Stimulated activated CD8-positive, alpha-beta memory T cell treated with anti-CD3 and anti-CD28 coated beads, Interleukin-4, amount 100 ng/mL, for 24 hours (primary cell): Measurements from ENCODE around the gene PDE6G.
"Not testable (repeated sequence)": the region's sequence is repeated elsewhere in the genome, so short reads cannot be mapped to it uniquely, and the experiment has no call there.

Experiments
- DNase-seq: peaks from one replicate; pipeline ENCODE4 v3.0.0-alpha.2; 2020; ENCODE audit warnings: low read depth

Gene PDE6G

GRCh38 chr17:81635431-81635830, 20.9 kb downstream of the PDE6G start:
- no peak for DNase-seq

GRCh38 chr17:81631482-81631881, 24.9 kb downstream of the PDE6G start:
- no peak for DNase-seq

- no peak for DNase-seq
Observed at GRCh38 chr17:81630274-81630673, 26.1 kb downstream of the PDE6G start.

- DNase-seq = no peak
Observed at GRCh38 chr17:81621494-81622130, 34.7 kb downstream of the PDE6G start.

GRCh38 chr17:81618307-81618706, 38.0 kb downstream of the PDE6G start:
- DNase-seq = not testable (repeated sequence)

- no peak for DNase-seq
Observed at GRCh38 chr17:81616877-81617276, 39.5 kb downstream of the PDE6G start.

GRCh38 chr17:81615401-81615930, 40.9 kb downstream of the PDE6G start:
- no peak for DNase-seq

GRCh38 chr17:81612172-81612970, 44.0 kb downstream of the PDE6G start:
- no peak for DNase-seq

- no peak for DNase-seq
Observed at GRCh38 chr17:81609541-81610311, 46.6 kb downstream of the PDE6G start.

- DNase-seq = no peak
Observed at GRCh38 chr17:81608605-81609004, 47.7 kb downstream of the PDE6G start.

GRCh38 chr17:81608082-81608481, 48.3 kb downstream of the PDE6G start:
- DNase-seq = no peak

- DNase-seq = no peak
Observed at GRCh38 chr17:81607431-81607830, 48.9 kb downstream of the PDE6G start.

GRCh38 chr17:81603846-81604610, 52.3 kb downstream of the PDE6G start:
- no peak for DNase-seq

GRCh38 chr17:81601525-81602120, 54.7 kb downstream of the PDE6G start:
- DNase-seq = no peak
